ENCODE data around the gene OFD1. TPM values are rescaled to one million over a fixed set of nuclear protein-coding genes. Genes with fewer than 3 reads are reported as not detected.

The OFD1 gene
- total RNA-seq, 1 donor from 2014 or later = 65.4 TPM

DNA sequence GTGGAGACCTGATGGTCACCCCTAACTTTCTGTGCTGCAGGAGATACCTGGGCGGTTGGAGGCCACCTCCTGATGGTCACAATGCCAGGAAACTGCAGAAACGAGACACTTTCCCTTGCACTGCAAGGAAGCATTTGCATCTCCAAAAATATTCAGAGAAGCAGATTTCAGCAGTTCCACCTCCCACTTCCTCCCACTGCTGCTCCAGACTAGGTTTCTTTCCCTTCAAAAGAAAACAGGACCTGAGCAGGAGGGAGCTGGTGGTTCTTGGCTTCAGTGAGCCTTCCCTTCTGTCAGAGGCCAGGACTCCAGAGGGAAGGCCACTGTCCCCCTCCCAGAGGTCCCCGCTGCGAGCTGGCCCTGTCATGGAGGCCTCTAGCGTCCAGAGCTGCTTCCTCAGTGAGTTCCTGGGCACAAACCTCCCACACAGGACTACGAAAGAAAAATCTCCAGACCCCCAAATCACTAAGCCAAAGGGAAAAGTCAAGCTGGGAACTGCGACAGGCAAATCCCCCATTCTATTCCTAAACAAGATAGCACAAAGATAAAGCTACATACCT, 46.4 kb downstream of the OFD1 start:
- no peaks in the 10 kb centered on the region for H3K27me3 Mint-ChIP-seq
- H3K36me3 Mint-ChIP-seq (ENCODE audit: insufficient read depth) = peaks cover 6% of the 10 kb centered on the region
- no peak overlapping the region for H3K4me3 Mint-ChIP-seq (ENCODE audit: low read depth)
- H3K27ac Mint-ChIP-seq = peak overlapping the region; percentile 69
- no peaks in the 10 kb centered on the region for H3K4me1 Mint-ChIP-seq (ENCODE audit: low read depth)
- TF ChIP-seq, protein P1, sequence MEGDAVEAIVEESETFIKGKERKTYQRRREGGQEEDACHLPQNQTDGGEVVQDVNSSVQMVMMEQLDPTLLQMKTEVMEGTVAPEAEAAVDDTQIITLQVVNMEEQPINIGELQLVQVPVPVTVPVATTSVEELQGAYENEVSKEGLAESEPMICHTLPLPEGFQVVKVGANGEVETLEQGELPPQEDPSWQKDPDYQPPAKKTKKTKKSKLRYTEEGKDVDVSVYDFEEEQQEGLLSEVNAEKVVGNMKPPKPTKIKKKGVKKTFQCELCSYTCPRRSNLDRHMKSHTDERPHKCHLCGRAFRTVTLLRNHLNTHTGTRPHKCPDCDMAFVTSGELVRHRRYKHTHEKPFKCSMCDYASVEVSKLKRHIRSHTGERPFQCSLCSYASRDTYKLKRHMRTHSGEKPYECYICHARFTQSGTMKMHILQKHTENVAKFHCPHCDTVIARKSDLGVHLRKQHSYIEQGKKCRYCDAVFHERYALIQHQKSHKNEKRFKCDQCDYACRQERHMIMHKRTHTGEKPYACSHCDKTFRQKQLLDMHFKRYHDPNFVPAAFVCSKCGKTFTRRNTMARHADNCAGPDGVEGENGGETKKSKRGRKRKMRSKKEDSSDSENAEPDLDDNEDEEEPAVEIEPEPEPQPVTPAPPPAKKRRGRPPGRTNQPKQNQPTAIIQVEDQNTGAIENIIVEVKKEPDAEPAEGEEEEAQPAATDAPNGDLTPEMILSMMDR (IDR thresholded peaks at IDR 0.05; ENCODE audit: unreplicated experiment) = no peak
- H3K9me3 Mint-ChIP-seq (ENCODE audit: low read depth) = no peaks in the 10 kb centered on the region
- DNase-seq (ENCODE audit: low spot score, unreplicated experiment) = no peak

DNA sequence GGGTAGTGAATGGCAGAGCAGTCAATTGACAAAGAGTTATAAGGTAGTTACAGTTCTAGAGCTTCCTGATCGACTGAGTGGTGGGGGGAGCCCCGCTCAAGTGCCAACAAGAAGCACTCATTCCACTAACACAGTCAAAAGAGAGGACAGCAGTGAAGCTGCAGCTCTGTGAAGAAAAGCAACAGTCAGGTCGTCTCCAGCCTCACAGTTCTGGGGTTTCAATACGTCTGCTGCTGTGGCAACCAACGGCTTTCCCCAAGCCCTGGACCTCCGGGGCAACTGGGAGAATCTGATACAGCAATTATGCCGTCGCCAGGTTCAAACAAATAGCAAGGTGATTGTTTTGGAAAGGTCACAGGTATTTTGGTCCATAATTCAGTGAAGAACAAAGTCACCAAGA, 51.5 kb downstream of the OFD1 start:
- Mint-ChIP-seq H3K36me3 (ENCODE audit: insufficient read depth) (peaks cover 2% of the 10 kb centered on the region), H3K27ac (no peak overlapping the region), H3K9me3 (ENCODE audit: low read depth) (no peaks in the 10 kb centered on the region), H3K4me1 (ENCODE audit: low read depth) (peaks cover 1% of the 10 kb centered on the region), H3K27me3 (no peaks in the 10 kb centered on the region), H3K4me3 (ENCODE audit: low read depth) (no peak overlapping the region)
- DNase-seq (ENCODE audit: low spot score, unreplicated experiment) = no peak
- TF ChIP-seq, protein P1 (IDR thresholded peaks at IDR 0.05; ENCODE audit: unreplicated experiment) = no peak

DNA sequence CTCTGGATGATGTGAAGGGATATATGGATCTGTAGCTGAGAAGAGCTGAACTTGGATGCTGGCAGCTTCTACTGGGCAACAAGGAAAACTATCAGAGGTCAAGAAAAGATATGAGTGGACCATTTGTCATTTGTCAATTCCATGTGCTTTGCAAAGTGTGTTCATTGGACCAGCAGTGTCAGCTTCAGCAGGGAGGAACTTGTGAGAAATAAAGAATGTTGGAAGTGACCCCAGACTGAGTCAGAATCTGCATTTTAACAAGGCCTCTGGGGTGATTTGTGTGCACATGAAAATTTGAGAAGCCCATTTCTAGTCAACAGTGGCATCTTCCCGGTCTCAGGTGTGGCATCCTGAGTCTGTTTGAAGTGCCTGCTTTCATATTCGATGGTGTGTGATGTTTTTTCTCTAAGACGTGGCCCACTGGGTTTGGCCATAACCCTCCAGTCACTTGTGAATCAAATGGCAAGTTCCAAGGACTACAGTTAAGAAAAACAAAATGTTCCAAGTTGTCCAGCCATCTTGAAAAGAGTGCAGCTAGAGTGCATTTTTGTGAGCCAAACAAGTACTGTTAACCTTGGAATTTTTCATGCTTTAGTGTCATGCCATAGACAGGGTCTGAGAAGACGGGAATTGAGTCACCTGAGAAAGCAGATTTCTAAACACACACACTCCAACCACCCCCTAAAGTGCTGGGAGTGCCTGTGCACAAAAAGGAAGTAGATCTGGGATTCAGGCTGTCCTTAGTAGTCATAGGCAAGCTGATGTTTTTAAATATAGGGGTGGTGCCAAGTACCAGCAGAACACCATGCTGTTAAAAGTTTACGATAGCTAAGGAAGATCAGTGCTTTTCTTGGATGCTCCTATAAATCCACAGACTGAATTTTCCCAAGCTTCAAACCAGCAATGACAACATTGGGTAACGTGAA, 55.9 kb downstream of the OFD1 start:
- Mint-ChIP-seq H3K27ac (no peak overlapping the region), H3K4me3 (ENCODE audit: low read depth) (no peak overlapping the region), H3K4me1 (ENCODE audit: low read depth) (peaks cover 4% of the 10 kb centered on the region), H3K36me3 (ENCODE audit: insufficient read depth) (no peaks in the 10 kb centered on the region), H3K9me3 (ENCODE audit: low read depth) (peaks cover 5% of the 10 kb centered on the region), H3K27me3 (no peaks in the 10 kb centered on the region)
- DNase-seq (ENCODE audit: low spot score, unreplicated experiment) = no peak
- TF ChIP-seq, protein P1 (IDR thresholded peaks at IDR 0.05; ENCODE audit: unreplicated experiment) = no peak

DNA sequence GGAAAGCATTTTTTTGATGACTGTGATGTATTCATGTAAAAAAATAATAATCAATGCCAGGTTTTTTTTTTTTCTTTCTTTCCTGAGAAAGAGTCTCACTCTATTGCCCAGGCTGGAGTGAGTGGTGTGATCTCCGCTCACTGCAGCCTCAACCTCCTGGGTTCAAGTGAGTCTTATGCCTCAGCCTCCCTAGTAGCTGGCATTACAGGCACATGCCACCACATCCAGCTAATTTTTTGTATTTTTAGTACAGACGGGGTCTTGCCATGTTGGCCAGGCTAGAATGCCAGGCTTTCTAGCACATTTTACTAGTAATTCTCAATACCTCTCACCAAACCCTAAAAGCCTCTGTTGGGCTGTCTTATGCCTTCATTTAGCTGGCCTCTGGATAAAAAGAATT, 56.6 kb downstream of the OFD1 start:
- H3K36me3 Mint-ChIP-seq (ENCODE audit: insufficient read depth) = no peaks in the 10 kb centered on the region
- H3K4me3 Mint-ChIP-seq (ENCODE audit: low read depth) = no peak overlapping the region
- H3K27ac Mint-ChIP-seq = no peak overlapping the region
- no peak for DNase-seq (ENCODE audit: low spot score, unreplicated experiment)
- H3K27me3 Mint-ChIP-seq = no peaks in the 10 kb centered on the region
- H3K4me1 Mint-ChIP-seq (ENCODE audit: low read depth) = peaks cover 4% of the 10 kb centered on the region
- TF ChIP-seq, protein P1 (IDR thresholded peaks at IDR 0.05; ENCODE audit: unreplicated experiment) = no peak
- peaks cover 5% of the 10 kb centered on the region for H3K9me3 Mint-ChIP-seq (ENCODE audit: low read depth)

DNA sequence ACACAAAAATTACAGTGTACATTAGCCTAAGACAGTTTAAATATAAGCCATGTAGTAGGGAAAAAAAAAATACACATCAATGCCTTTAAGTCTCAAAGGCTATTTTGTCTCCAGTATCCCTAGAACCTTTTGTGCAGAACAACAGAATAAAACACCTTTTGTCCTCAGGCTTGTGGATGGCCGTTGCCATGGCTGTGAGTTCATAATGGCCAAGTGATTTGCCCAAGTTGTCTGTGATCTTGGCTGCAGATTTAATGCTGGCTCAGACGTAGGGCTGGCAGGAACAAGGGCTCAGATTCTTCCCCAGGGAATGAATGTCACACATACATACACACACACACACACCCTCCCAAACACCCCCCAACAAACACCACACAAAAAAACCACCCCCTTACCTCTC, 57.0 kb downstream of the OFD1 start:
- no peaks in the 10 kb centered on the region for H3K27me3 Mint-ChIP-seq
- peaks cover 3% of the 10 kb centered on the region for H3K4me1 Mint-ChIP-seq (ENCODE audit: low read depth)
- no peak overlapping the region for H3K4me3 Mint-ChIP-seq (ENCODE audit: low read depth)
- H3K9me3 Mint-ChIP-seq (ENCODE audit: low read depth) = peaks cover 5% of the 10 kb centered on the region
- H3K36me3 Mint-ChIP-seq (ENCODE audit: insufficient read depth) = no peaks in the 10 kb centered on the region
- no peak for DNase-seq (ENCODE audit: low spot score, unreplicated experiment)
- TF ChIP-seq, protein P1 (IDR thresholded peaks at IDR 0.05; ENCODE audit: unreplicated experiment) = no peak
- H3K27ac Mint-ChIP-seq = no peak overlapping the region

Measured in progenitor cell of endocrine pancreas (in vitro differentiated cells).